ENCODE measurements around the gene CDC34.

Gene CDC34

GRCh38 chr19:488505-489417 is 42.8 kb upstream of the CDC34 start:
- Histone ChIP-seq H3K79me2 (ENCODE audit: insufficient read depth, low read length) (no peaks in the 10 kb centered on the region), H2AFZ (ENCODE audit: low read depth, low read length, severe bottlenecking) (peak overlapping the region; percentile 79), H3K36me3 (ENCODE audit: low read length) (no peaks in the 10 kb centered on the region), H3K9ac (ENCODE audit: low read length) (peak overlapping the region; percentile 90), H3K9me2 (replicated peaks; ENCODE audit: insufficient read depth, low read length) (no peaks in the 10 kb centered on the region), H3K9me3 (ENCODE audit: insufficient read depth, low read length) (no peaks in the 10 kb centered on the region), H3F3A (ENCODE audit: insufficient read depth) (peaks cover 4% of the 10 kb centered on the region), H3K4me3 (ENCODE audit: insufficient read depth, low read length, poor library complexity, severe bottlenecking) (peak overlapping the region; percentile 75), H3K4me2 (ENCODE audit: low read depth, low read length, poor library complexity, severe bottlenecking) (peak overlapping the region; percentile 70), H3K27ac (ENCODE audit: low read depth, low read length) (peak overlapping the region; percentile 54), H3K27me3 (ENCODE audit: low read length) (no peaks in the 10 kb centered on the region), H4K20me1 (ENCODE audit: low read depth, low read length) (no peaks in the 10 kb centered on the region)
- no peak for TF ChIP-seq CTCF (IDR thresholded peaks at IDR 0.05; ENCODE audit: insufficient read depth, low read length, poor library complexity, severe bottlenecking)
- TF ChIP-seq EZH2phosphoT487 (conservative IDR thresholded peaks at IDR 0.05; ENCODE audit: low read length) = no peak

- Histone ChIP-seq H3K27me3 (ENCODE audit: low read length) (no peaks in the 10 kb centered on the region), H3K79me2 (ENCODE audit: insufficient read depth, low read length) (no peaks in the 10 kb centered on the region), H2AFZ (ENCODE audit: low read depth, low read length, severe bottlenecking) (peak overlapping the region; percentile 79), H3K4me3 (ENCODE audit: insufficient read depth, low read length, poor library complexity, severe bottlenecking) (peak overlapping the region; percentile 75), H3K9ac (ENCODE audit: low read length) (peak overlapping the region; percentile 90), H3K9me2 (replicated peaks; ENCODE audit: insufficient read depth, low read length) (no peaks in the 10 kb centered on the region), H3K9me3 (ENCODE audit: insufficient read depth, low read length) (no peaks in the 10 kb centered on the region), H3K27ac (ENCODE audit: low read depth, low read length) (no peak overlapping the region), H3F3A (ENCODE audit: insufficient read depth) (peaks cover 4% of the 10 kb centered on the region), H3K4me2 (ENCODE audit: low read depth, low read length, poor library complexity, severe bottlenecking) (peak overlapping the region; percentile 68), H4K20me1 (ENCODE audit: low read depth, low read length) (no peaks in the 10 kb centered on the region), H3K36me3 (ENCODE audit: low read length) (no peaks in the 10 kb centered on the region)
- TF ChIP-seq CTCF (IDR thresholded peaks at IDR 0.05; ENCODE audit: insufficient read depth, low read length, poor library complexity, severe bottlenecking) (no peak), EZH2phosphoT487 (conservative IDR thresholded peaks at IDR 0.05; ENCODE audit: low read length) (no peak)
These were observed 42.0 kb upstream of the CDC34 start for GRCh38 chr19:489418-490196.

DNA sequence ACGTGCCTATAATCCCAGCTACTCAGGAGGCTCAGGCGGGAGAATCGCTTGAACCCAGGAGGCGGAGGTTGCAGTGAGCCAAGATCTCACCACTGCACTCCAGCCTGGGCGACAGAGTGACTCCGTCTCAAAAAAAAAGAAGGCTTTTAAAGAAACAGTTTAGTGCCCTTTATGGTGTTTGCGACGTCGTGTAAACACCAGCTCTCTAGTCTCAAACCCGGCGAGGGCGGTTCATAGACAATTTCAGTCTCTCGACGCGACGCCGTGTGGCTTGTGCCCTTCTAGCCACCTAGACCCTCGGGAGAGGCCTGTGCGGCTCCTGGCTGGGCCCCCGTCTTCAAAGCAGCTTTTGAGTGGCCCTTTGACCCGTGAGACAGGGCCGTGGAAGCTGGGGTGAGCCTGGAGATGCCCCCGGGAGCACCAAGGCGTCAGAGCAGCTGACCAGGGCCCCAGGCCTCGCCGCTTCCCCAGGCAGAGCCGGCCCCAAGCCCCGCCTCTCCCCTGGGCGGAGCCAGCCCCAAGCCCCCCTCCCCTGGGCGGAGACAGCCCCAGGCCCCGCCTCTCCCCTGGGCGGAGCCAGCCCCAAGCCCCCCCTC is 40.3 kb upstream of the CDC34 start:
- H2AFZ ChIP-seq (ENCODE audit: low read depth, low read length, severe bottlenecking) = no peak overlapping the region
- H3K27ac ChIP-seq (ENCODE audit: low read depth, low read length) = no peak overlapping the region
- no peak overlapping the region for H3K4me3 ChIP-seq (ENCODE audit: insufficient read depth, low read length, poor library complexity, severe bottlenecking)
- no peak overlapping the region for H3K4me2 ChIP-seq (ENCODE audit: low read depth, low read length, poor library complexity, severe bottlenecking)
- H3K36me3 ChIP-seq (ENCODE audit: low read length) = no peaks in the 10 kb centered on the region
- no peaks in the 10 kb centered on the region for H3K79me2 ChIP-seq (ENCODE audit: insufficient read depth, low read length)
- H3K9me3 ChIP-seq (ENCODE audit: insufficient read depth, low read length) = no peaks in the 10 kb centered on the region
- peaks cover 4% of the 10 kb centered on the region for H3F3A ChIP-seq (ENCODE audit: insufficient read depth)
- no peaks in the 10 kb centered on the region for H3K27me3 ChIP-seq (ENCODE audit: low read length)
- no peaks in the 10 kb centered on the region for H4K20me1 ChIP-seq (ENCODE audit: low read depth, low read length)
- no peaks in the 10 kb centered on the region for H3K9me2 ChIP-seq (replicated peaks; ENCODE audit: insufficient read depth, low read length)
- H3K9ac ChIP-seq (ENCODE audit: low read length) = no peak overlapping the region
- TF ChIP-seq EZH2phosphoT487 (conservative IDR thresholded peaks at IDR 0.05; ENCODE audit: low read length) (no peak), CTCF (IDR thresholded peaks at IDR 0.05; ENCODE audit: insufficient read depth, low read length, poor library complexity, severe bottlenecking) (no peak)
